ENCODE data around the gene CDK14.

The CDK14 gene

DNA sequence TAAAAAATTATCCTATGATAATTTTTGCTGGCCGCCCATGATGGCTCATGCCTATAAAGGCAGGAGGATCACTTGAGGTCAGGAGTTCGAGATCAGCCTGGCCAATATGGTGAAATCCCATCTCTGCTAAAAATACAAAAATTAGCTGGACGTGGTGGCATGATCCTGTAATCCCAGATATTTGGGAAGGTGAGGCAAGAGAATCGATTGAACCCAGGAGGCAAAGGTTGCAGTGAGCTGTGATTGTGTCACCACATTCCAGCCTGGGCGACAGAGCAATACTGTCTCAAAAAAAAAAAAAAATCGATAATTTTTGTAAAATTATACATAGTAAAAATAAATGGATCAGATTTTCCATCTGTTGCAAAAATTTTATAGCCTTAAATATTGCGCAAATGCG is 31.7 kb upstream of the CDK14 start:
- TF ChIP-seq SPI1 (IDR thresholded peaks at IDR 0.05; ENCODE audit: borderline replicate concordance, low read depth) (no peak), POLR2AphosphoS5 (IDR thresholded peaks at IDR 0.05; ENCODE audit: low read depth) (no peak), REST (IDR thresholded peaks at IDR 0.05; ENCODE audit: insufficient replicate concordance, low read depth) (no peak), GABPA (IDR thresholded peaks at IDR 0.05; ENCODE audit: low read depth) (no peak)
- TF ChIP-seq, protein P1, sequence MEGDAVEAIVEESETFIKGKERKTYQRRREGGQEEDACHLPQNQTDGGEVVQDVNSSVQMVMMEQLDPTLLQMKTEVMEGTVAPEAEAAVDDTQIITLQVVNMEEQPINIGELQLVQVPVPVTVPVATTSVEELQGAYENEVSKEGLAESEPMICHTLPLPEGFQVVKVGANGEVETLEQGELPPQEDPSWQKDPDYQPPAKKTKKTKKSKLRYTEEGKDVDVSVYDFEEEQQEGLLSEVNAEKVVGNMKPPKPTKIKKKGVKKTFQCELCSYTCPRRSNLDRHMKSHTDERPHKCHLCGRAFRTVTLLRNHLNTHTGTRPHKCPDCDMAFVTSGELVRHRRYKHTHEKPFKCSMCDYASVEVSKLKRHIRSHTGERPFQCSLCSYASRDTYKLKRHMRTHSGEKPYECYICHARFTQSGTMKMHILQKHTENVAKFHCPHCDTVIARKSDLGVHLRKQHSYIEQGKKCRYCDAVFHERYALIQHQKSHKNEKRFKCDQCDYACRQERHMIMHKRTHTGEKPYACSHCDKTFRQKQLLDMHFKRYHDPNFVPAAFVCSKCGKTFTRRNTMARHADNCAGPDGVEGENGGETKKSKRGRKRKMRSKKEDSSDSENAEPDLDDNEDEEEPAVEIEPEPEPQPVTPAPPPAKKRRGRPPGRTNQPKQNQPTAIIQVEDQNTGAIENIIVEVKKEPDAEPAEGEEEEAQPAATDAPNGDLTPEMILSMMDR (IDR thresholded peaks at IDR 0.05; ENCODE audit: insufficient read depth, low read length): no peak
- no peak overlapping the region for H3K4me3 ChIP-seq (replicated peaks; ENCODE audit: insufficient read depth, low read length)
- DNase-seq (ENCODE audit: low read depth in 1 of 2, low spot score in 1 of 2): no peak
- H3K27me3 ChIP-seq (ENCODE audit: insufficient read depth, poor library complexity, severe bottlenecking): no peaks in the 10 kb centered on the region
- no peak overlapping the region for H3K27ac ChIP-seq (replicated peaks)

DNA sequence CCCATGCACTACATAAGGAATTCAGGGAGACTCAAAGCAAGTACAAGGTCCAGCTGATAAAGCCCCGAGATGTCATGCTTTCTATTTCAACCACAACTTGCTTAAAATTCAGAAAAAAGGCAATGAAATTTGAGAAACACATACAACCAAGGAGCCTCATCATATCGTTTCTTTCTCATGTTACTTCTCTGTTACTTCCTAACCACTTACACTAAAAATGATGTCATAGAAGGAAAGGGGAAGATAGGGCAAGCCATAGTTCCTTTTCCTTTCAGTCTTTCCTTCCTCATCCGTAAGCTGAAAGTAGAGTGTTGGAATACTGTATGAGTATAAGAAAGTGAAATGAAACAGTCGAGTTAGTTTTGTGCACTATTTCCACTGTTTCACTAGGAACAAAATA is 27.9 kb upstream of the CDK14 start:
- TF ChIP-seq POLR2AphosphoS5 (IDR thresholded peaks at IDR 0.05; ENCODE audit: low read depth): no peak
- TF ChIP-seq, protein P1 (IDR thresholded peaks at IDR 0.05; ENCODE audit: insufficient read depth, low read length): no peak
- TF ChIP-seq SPI1 (IDR thresholded peaks at IDR 0.05; ENCODE audit: borderline replicate concordance, low read depth): no peak
- TF ChIP-seq REST (IDR thresholded peaks at IDR 0.05; ENCODE audit: insufficient replicate concordance, low read depth): no peak
- no peak for TF ChIP-seq GABPA (IDR thresholded peaks at IDR 0.05; ENCODE audit: low read depth)
- Histone ChIP-seq H3K4me3 (replicated peaks; ENCODE audit: insufficient read depth, low read length) (no peak overlapping the region), H3K27me3 (ENCODE audit: insufficient read depth, poor library complexity, severe bottlenecking) (no peaks in the 10 kb centered on the region), H3K27ac (replicated peaks) (no peak overlapping the region)
- peak in 1 of 2 experiments; percentile 28 for DNase-seq (ENCODE audit: low read depth in 1 of 2, low spot score in 1 of 2)

DNA sequence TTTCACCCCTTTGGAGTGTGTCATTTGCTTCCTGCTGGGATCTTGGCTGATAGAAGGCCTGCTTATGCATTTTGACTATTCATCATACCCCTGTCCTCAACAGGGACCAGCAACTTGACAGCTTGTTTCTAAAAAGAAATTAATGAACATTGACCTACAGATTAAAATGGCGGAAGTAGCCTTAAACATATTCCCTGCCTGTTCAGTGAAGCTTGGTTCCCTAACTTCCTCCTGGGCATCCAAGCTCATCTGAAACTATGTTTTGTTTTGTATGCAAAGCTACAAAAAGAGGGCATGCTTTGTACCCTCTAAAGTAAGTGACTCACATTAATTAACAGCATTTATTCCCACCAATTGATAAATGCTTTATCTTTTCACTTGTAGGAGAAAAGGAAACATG is 26.8 kb upstream of the CDK14 start:
- no peak for DNase-seq (ENCODE audit: low read depth in 1 of 2, low spot score in 1 of 2)
- Histone ChIP-seq H3K27me3 (ENCODE audit: insufficient read depth, poor library complexity, severe bottlenecking) (no peaks in the 10 kb centered on the region), H3K27ac (replicated peaks) (no peak overlapping the region), H3K4me3 (replicated peaks; ENCODE audit: insufficient read depth, low read length) (no peak overlapping the region)
- TF ChIP-seq SPI1 (IDR thresholded peaks at IDR 0.05; ENCODE audit: borderline replicate concordance, low read depth) (no peak), REST (IDR thresholded peaks at IDR 0.05; ENCODE audit: insufficient replicate concordance, low read depth) (no peak), POLR2AphosphoS5 (IDR thresholded peaks at IDR 0.05; ENCODE audit: low read depth) (no peak)
- TF ChIP-seq, protein P1 (IDR thresholded peaks at IDR 0.05; ENCODE audit: insufficient read depth, low read length): no peak
